Stimulated activated CD4-positive, alpha-beta T cell treated with anti-CD3 and anti-CD28 coated beads, Interleukin-15, amount 100 ng/mL, for 48 hours (primary cell): ENCODE data around the gene TRIM44.
"Not testable (repeated sequence)": the region's sequence is repeated elsewhere in the genome, so short reads cannot be mapped to it uniquely, and the experiment has no call there.

Source experiments
- DNase-seq, 2 donors: peaks; one replicate each; pipeline ENCODE4 v3.0.0-alpha.2; 2020; ENCODE audit warnings: low read depth in 2 of 2

TRIM44 gene

DNA sequence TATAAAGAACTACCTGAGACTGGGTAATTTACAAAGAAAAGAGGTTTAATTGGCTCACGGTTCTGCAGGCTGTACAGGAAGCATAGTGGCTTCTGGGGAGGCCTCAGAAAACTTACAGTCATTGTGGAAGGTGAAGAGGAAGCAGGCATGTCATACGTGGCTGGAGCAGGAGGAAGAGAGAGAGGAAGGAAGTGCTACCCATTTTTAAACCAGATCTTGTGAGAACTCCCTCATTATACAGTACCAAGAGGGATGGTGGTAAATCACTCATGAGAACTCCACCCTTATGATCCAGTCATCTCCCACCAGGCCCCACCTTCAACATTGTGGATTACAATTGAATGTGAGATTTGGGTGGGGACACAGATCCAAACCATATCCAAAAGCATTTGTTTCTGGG, 53.1 kb downstream of the TRIM44 start:
- DNase-seq: not testable (repeated sequence)

DNA sequence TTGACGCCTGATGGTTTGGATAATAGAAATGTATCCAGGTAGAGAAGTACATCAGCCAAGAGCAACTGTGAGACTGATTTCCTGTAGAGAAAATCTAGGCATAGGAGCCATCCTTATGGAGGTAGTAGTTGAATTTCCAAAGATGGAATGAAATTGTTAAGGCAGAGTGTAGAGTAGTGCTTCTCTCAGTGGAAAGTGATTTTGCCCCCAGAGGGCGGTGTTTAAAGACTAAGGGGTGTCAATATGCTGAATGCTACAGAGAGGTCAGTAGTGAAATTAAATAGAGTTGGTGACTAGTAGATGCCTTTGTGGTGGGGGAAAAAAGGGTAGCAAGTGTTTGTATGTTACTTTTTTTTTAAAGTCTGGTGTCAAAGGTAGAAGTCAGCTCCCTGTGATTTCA, 54.5 kb downstream of the TRIM44 start:
- DNase-seq: no peak

DNA sequence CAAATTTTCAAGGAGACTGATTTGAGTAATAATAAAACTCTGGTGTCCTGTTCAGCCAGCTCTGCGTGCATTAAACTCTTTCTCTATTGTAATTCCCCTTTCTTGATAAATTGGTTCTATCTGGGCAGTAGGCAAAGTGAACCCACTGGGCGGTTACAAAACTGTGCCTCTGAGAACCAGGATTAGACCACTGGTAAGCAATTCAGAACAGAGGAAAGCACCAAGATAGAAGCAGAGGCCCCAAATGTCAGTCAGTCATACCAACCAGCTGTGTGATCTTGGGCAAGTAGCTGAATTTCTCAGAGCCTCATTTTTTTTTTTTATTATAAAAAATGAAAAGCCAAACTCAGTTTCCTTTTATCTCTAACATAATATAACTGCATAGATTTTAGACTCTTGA, 54.9 kb downstream of the TRIM44 start:
- DNase-seq: no peak

DNA sequence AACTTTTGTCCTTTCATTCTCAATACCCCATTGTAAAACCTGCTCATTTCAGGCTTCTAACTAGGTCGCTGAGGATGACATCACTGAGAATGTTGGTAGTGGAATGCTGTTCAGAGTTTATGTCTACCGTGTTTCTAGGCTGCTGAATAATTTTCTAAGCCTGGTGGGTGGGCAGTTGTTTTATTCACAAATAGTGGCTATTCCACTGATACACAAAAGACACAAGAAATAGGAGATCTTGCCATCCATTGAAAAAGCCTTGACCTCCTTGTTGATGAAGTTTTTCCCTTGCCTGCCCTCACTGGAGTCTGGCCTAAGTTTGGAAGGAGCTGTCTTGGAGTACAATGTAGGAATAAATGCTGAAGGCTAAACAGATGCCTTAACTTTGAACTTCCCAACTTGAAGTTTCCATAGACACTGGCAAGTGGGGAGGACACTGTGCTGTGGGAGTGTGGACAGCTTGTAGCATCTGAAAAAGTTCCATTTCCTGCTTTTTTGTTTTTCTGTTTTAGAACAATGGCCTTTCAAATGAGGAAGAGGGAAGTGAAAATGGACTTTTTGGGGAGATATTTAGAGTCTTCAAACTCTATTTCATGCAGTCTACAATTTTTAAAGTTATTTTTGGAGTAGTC, 59.2 kb downstream of the TRIM44 start:
- no peak for DNase-seq

DNA sequence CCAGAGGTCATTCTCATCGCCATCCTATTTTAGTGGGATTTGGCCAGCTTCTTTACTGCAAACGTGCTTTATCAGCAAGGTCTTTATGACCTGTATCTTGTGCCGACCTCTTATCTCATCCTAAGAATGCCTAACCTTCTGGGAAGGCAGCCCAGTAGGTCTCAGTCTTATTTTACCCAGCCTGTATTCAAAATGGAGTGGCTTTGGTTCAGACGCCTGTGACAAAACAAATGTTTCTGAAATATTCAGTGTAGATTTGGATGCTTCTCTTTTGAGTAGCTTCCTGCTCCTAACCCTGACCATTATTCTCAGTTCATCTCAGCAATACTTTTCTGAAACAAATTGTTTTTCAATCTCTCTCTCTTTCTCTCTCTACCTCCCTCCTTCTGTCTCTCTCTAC, 60.1 kb downstream of the TRIM44 start:
- DNase-seq: no peak

DNA sequence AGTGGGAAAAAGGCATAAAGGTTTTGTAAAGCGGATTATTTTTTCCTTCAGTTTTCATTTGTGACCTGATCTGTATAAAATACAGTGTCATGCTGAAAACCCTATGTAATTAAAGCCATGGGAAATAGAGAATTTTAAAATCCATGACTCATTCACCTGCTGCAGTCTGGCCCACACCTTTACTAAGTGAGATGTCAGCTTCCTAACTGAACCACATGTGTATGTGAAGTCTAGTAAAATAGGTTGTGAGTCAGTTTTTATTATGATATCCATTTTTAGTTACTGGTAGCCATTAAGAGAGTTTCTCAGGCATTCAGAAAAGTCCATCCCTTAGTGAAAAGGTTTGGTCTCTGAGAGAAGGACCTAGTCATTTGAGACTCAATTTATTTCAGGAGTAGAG, 60.9 kb downstream of the TRIM44 start:
- no peak for DNase-seq

DNA sequence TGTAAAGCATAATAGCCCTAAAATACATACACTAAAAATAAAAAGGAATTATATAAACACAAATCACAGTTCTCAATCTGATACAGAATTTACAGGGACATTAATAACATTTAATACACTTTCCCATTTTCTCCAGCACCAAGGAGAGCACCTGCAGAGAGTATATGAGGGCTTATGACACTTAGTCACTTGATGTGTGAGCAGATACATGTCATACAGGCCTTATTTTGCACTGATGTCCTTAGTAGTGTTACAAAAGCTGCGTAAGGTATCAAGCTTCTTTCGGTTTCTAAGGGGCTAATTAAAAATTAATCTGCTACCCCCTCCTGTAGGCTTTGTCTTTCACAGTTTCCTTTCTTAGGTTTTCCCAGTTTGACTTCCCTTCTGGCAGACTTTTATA, 61.3 kb downstream of the TRIM44 start:
- no peak for DNase-seq

DNA sequence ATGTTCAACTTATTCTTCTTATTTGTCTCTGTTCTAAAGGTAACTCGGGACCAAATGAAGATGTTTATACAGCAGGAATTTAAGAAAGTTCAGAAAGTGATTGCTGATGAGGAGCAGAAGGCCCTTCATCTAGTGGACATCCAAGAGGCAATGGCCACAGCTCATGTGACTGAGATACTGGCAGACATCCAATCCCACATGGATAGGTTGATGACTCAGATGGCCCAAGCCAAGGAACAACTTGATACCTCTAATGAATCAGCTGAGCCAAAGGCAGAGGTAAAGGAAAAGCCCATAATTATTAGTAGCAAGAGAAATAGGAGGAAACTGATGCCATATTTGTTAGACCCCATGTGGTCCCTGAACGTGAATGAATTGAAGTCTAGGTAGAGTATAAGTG, 63.3 kb downstream of the TRIM44 start:
- no peak for DNase-seq

DNA sequence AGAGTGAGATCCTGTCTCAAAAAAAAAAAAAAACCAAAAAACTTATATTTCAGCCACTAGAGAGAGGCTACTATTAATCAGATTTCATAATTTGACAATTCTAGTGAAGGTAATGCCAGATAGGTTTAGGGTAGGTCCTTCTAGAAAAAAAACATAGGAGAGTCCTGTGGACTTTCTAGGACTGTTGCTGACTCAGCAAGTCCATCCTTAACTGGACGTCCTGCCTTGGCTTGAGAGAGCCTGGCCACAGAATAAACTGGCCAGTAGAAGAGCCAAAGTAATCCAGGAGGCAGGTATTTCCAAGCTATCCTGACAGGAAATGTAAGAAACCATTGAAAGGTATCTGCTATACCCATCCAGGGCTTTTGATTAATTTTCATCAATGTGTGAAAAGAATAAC, 64.6 kb downstream of the TRIM44 start:
- DNase-seq: no peak

DNA sequence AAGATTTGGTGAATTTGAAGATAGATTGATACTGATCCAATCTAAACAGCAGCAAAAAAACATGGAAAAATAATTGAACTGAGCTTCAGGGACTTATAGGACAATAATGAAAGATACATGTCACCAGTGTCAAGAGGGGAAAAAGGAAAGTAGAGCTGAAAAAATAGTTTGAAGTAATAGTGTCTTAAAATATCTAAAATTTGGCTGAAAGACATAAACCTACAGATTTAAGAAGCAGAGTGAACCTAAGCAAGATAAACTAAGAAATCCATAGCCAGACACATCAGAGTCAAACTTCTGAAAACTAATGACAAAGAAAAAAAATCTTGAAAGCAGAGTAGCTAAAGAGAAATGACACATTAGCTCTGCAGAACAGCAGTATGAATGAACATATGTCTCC, 67.7 kb downstream of the TRIM44 start:
- no peak for DNase-seq

DNA sequence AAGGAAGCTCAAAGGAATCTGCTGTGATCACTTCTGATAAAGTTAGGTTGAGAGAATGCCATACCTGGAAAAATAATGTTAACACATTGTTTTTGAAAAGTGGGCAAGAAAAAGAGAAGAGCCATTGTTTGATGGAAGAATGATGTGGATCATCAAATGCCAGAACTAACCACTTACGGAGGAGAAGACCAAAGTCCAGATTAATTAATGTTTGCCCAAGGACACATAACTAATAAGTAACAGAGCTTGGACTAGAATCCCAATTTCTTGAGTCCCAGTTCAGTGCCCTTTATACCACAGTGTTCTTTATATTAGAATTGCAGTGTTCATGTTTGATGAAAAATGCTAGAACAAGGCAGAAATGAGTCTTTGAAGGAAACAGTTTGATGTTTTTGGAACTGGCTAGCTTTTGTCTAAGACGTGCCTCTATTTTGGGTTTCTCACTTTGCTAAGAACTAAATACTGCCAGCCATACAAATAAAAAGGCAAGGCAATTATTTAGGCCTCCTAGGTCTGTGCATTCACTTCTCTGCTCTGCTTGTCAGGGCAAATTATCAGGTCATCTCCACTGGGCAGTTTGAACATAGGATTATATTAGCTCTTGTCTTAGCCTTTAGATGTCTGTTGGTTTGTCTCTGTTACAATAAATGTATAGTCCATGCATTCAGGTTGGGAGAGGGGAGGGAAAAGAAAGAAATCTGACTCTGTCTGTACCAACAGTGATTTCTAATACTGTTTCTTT, 72.3 kb downstream of the TRIM44 start:
- DNase-seq: no peak

DNA sequence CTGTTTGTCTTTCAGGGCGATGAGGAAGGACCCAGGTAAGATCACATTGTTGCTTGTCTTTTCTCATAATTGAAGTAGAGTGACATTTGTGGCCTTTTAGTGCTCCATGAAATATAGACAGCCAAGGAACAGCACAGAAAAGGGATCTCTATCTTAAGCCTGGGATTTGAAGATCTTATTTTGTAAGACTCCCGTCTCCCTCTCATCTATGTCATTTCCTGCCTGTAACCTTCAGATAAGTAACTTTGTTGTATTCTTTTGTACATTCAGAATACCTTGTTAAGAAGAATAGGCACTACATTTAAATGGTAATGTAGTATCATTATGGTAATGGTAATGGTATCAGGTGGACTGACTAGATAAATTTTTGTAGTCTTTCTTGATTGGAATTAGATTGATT, 72.8 kb downstream of the TRIM44 start:
- DNase-seq: no peak

DNA sequence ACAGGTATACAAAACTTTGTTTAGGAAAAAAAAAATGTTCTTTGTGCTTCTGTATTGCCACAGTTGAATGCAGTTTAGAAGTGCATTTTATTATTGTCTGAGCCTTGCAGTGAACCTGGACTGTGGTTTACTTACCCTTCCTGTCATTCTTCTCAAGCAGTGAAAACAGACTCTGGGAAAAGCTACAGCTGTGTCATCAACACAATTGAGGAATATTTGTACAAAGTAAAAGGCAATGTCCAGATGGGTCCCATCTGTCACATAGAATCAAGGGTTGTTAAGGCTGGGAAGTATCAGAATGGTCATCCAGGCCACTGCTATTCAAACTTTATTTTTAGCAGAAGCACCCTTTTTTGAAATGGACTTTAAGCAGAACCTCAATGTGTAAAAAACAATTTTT, 73.3 kb downstream of the TRIM44 start:
- no peak for DNase-seq

DNA sequence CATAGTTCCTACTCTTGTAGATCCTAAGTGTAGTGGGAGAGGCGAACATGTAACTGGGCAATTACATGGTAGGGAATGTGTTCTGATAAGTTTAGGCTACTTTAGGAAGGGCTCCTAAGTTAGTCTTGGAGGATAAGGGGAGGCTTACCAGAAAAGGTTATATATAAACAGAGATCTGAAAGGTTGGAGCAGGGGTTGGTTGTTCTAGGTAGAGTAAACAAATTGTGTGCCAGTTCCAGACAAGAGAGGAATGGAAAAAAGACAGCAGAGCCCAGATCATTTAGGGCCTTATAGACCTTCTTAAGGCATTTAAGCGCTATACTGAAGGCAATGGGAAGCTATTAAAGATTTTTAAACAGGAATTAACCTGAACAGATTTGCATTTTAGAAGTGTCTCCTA, 74.4 kb downstream of the TRIM44 start:
- no peak for DNase-seq

DNA sequence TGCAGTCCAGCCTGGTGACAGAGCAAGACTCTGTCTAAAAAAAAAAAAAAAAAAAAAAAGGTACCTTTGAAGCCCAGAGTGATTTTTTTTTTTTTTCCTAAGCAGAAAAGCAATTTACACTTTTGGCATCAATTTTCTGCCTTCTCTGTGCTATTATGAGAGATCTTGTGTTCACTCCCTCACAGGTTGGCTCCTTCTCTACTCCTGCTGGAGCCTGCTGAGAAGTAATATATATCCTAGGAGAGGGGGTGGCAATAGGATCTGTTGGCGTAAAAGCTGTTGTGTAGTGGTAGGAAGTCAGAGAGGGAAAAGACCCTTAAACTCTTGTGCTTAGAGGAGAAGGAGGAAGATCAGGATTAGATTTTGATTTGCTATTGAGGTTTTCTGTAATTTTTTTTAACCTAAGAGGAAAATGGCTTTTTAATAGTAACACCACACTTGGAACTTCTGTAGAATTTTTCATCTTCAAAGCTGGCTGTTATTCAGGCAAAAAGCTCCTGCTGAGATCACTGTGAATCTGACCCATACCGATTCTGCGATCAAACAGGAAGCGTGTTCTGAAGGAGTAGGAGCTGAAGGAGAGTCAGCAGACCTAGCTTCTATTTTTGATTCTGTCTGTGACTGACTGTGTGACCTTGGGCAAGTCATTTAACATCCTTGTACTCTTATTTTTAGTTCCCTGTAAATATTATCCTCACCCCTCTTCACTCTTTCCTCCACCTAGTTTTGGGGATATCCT, 77.7 kb downstream of the TRIM44 start:
- DNase-seq: no peak

DNA sequence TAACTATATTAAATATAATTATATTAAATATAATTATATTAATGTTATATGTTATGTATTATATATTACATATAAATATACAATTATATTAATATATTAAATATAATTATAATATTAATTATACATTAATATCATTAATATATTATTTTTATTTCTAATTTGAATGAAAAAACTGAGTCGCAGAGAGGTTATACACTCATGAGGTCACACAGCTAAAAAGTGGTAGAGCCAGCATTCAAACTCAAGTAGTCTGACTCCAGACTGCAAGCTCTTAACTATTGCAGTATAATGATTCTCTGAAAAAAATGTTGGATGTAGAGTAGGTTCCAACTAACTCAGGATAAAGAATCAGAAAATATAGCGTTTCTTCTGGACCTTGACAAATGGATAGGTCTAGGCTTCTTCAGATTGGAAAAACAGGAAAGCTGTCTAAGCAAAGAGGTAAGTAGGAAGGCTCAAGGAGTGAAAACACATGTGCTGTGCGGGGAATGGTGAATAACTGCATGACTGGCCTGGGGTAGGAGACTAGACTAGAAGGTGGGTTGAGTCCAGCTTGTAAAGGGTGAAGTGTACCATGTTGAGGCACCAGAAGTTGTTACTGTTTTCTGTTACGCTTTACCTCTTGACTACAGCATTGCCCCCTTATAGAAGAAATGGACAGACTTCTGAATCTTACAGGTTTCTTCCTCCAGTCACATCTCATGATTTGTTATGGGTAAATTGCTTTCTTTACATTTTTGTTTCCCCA, 80.3 kb downstream of the TRIM44 start:
- no peak for DNase-seq

DNA sequence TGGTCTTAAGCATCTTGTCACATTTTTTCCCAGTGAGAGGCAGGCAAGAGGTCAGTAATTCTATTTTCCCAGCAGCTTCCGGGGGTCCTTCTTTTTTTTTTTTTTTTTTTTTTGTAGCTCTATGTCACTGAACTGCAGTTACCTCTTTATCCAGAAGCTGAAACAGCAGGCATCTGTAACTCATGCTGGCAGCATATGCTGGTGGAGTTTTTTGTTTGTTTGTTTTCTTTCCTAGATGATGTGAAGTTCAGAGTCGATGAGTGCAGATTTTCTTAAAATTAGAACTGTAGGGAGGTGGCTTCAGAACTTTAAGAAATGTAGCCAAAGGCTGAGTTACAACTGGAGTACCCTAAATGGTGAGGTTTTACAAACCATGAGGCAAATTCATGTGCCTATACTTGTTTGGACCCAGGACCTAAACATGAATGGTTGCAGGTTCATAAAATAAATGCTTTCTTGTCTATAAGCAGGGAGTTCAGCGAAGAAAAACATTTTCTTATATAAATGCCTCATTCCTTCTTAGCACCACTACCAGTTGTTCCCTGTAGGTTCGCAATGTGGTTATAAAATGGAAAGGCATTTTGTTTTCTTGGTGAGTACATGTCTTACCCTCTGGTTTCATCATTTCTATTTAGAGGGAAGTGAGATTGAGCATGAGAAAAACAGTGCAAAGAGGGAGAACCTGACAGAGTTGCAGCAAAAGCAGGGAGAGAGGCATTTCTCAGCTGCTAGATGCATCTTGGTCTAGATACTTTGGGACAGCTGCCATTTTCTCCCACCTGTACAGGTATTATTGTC, 84.0 kb downstream of the TRIM44 start:
- no peak for DNase-seq

DNA sequence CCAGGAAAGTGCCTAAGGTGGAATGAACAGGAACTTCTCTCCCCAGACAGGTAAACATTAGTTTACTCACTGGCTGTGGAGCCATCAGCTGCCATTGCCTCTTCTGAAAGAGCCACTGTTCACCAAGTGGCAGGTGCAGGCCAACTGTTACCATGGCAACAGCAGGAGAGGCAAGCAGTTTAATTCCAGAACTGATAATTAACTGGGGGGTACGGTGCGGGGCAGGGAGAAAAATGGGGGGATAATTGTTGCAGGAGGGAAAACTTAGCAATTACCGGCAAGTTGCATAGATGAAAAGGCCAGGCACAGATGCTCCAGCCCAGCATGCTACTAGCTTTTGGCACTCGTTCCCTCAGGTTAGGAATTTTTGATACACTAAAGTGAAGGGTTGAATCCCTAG, 85.1 kb downstream of the TRIM44 start:
- no peak for DNase-seq

DNA sequence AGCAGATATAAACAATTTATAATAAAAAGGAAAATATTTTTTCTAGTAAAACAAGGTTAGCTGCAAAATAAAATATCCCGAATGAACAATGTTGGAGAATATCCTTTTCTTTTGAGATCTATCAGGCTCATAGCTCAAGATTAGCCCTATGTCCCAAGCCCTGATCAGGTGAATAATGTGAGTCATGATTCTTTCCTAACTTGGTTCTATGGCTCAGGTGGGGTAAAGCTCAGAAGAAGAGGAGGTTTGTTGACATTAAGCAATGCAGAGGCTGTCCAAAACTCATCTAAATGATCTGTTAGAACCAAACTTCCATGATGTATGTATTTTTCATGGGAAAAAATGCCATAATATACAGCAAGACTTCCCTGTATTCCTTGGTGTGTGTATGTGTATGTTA, 86.1 kb downstream of the TRIM44 start:
- no peak for DNase-seq

DNA sequence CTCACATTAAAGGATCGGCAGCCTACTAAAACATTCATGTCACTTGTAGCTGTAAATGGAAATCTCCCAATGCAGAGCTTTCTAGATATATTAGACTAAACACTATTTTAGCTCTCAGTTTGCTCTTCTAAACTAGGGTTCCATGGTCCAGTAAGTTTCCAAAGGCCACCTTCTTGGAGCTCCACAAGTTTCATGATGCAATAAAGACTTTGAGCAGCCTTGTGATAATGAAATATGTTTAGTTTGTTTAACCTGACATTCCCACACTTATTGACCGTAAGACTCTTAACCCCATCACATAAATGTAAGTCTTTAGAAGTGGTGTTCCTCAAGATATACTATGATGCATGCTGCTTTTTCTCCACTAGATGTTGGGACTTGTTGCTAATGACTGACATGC, 87.7 kb downstream of the TRIM44 start:
- DNase-seq: no peak

DNA sequence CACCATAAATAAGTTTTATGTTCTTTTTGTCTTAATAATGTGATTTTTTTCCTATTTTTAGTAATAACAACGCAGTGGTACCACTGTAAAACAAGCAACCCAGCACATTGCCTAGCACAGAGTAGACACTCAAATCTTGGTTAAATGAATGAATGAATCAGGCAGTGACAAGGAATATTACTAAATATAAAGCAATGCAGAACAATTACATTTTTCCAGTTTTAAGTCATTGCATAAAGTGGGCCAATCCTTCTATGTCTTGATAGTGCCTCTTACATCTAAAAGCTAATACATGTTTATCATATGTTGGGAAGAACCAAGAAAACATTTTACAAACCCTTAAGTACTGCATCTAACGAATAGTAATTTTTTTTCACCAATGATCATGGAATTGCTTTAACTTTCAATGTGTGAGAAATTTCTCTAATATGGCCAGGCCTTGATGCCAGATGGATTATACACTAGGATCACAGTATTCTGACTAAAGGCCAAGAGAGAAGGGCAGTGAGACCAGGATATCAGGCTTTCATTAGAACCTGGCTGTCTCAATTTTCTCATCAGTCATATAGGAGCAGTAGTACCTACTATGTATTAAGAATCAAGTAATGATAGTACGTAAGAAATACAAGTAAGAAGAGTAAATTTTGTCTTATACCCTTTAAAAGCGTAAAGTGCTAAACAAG, 88.5 kb downstream of the TRIM44 start:
- DNase-seq: no peak
